GM18498 (cell line): ENCODE results near the gene RAB1B.
A peak's percentile ranks its signal among the peaks of the same experiment; 100 is the strongest.

Experiments
- ATAC-seq: cut with Tn5 transposase; IDR thresholded peaks from one replicate; pipeline ENCODE4 v1.9.1; 2021; ENCODE audit warnings: mild to moderate bottlenecking, moderate library complexity; ENCODE audit not compliant: unreplicated experiment

The RAB1B gene

DNA sequence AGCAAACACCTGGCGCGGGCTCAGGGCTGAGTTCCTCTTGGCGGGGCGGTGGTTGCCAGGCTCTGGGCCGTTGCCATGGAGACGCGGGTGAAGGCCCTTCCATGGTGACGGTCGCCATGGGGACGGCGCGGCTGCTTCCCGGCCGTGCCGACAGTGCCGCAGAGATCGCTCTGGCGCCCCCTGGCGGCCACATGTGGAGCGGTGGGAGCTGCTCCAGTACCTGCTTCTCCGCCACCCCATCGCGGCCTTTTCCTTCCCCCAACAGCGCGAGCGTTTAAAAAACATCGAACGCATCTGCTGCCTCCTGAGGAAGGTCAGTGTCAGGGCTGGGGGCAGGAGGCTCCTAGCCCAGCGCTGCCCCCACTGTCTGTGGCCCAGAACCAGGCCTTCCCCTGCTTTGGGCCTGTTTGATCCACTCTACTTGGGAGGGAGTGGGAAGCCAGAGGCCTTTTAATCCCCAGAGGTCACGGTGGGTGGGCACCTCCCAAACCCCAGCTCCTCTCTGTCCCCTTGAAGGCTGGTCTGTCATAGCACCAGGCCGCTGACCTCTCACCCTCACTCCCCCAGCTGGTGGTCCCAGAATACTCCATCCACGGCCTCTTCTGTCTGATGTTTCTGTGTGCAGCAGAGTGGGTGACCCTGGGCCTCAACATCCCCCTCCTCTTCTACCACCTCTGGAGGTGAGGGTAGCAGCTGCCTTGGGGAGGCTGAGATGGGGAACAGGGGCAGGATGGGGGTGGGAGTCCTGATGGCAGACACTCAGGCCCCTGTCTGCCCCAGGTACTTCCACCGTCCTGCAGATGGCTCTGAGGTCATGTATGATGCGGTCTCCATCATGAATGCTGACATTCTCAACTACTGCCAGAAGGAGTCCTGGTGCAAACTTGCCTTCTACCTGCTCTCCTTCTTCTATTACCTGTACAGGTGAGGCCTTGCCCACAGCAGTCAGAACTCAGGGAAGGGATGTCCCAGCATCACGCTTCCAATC, 14.3 kb downstream of the RAB1B start:
- ATAC-seq, result peak; percentile 75

- ATAC-seq, result no peak
Observed at GRCh38 chr11:66283461-66284105, 15.1 kb downstream of the RAB1B start.

DNA sequence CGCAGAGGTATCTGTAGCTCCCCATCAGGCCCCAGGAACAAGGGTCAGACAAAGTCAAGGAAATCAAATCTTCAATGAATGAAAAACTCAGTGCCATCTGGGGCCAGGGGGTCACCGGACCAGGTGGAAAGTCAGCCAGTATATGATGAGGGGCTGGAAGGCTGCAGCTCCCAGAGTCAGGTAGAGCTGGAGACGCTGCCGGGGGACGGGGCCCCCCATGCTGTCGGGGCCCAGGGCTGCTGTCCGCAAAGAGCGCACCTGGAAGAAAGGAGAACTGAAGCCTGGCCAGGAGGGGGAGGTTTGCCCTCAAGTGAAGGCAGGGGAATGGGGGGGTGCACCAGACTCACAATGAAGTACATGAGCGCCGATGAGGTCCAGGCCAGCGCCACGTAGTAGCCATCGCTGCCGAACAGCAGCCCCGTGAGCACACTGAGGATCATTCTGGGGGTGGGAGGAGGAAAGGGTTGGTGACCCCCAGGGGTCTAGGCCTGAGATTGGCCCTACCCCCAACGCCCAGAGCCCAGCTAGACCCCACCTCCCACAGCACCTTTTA, 16.2 kb downstream of the RAB1B start:
- no peak for ATAC-seq

DNA sequence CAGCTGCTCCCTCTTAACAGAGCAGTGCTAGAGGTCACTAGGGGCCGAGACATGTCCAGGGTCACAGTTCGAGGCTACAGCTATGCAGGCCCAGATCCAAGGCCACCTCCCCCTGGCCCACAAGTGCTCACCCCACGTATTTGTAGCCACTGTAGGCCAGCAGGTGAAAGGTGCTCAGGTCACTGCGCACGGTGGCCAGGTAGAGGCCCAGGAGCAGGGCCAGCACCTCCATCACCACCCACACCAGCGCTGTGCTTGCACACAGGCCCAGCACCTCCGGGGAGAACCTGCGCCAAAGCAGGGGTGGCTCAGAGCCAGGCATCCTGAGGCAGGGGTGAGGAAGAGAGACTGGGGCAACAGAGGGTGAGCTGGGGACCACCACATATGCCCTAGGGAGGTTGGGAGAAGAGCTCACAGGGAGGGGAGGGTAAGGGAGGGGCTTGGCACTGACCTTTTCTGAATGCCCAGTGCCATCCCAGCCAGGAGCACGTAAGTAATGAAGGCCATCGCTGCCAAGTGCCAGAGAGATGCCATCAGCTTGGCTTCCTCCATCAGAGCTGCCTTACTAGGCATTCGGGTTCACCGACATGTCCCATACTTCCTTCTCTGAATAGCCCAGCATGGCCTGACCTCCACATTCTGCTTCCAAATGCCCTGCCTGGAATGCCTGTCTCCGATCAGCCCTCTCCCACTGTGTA, 17.0 kb downstream of the RAB1B start:
- ATAC-seq, result no peak

GRCh38 chr11:66286699-66287098, 18.3 kb downstream of the RAB1B start:
- no peak for ATAC-seq

- no peak for ATAC-seq
Observed at GRCh38 chr11:66287211-66287888, 18.9 kb downstream of the RAB1B start.

GRCh38 chr11:66287889-66288670, 19.6 kb downstream of the RAB1B start:
- ATAC-seq, result no peak

GRCh38 chr11:66288671-66289547, 20.5 kb downstream of the RAB1B start, which contains the start of gene YIF1A:
Gene YIF1A (minus strand): TSS chr11:66289143. CDS start chr11:66288985, 158 bp downstream.
- peak; percentile 85 for ATAC-seq

DNA sequence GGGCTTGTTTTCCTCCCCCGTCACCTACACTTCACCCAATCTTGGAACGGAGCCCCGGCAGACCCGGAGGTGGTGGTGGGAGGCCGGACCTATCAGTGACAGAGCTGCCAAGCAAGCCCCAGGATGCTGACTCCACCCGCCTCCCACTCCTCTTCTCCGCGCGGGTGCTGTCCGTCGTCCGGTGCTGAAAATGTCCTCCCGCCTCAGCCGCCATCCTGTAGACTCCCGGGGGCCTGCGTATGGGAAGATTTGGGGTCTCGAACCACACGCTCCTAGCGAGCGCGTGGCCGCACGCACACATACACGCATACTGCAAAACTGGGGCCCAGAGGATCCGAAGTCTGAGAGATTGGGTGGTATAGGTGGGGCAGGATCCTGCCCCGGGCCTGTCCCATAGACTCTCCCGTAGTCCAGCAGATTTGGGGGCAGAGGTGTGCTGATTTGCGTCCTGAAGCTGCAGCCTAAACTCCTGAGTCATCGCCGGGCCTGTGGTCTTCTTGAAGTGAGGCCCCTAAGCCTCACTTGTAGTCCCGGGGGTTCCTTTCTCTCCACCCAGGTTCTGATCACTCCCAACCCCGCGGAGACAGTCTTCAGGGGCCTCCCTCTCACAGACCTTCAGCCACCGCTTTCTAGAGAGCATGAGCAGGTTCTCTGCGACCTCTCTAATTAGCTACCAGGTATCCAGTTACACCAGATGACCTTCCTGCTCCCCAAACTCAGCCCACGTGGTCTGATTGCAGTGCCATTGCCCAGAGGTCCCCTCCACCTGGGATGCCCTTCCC, 21.3 kb downstream of the RAB1B start:
- peak; percentile 45 for ATAC-seq

- ATAC-seq, result no peak
Observed at GRCh38 chr11:66290330-66290621, 21.8 kb downstream of the RAB1B start.

DNA sequence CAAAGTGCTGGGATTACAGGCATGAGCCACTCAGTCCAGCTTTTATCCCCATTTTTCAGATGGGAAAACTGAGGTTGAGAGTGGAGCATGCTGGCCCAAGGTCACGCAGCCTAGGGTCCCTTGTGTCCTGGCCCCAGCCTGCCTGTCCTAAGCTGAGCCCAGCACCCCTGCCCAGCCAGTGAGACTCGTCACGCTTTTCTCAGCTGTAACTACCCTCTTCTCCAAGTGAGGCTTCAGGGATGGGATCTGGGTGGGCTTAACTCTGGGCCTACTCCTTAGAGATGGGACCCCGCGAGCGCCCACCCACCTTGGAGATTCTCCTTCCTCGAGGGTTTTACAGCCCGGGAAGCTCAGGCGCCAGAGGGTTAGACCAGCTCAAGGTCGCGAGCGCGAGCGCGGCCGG, 22.9 kb downstream of the RAB1B start:
- no peak for ATAC-seq

- ATAC-seq, result no peak
Observed at GRCh38 chr11:66291706-66292542, 23.5 kb downstream of the RAB1B start, which contains the start of gene TMEM151A. Gene TMEM151A (plus strand): TSS chr11:66291894. CDS start chr11:66292014, 120 bp downstream.

DNA sequence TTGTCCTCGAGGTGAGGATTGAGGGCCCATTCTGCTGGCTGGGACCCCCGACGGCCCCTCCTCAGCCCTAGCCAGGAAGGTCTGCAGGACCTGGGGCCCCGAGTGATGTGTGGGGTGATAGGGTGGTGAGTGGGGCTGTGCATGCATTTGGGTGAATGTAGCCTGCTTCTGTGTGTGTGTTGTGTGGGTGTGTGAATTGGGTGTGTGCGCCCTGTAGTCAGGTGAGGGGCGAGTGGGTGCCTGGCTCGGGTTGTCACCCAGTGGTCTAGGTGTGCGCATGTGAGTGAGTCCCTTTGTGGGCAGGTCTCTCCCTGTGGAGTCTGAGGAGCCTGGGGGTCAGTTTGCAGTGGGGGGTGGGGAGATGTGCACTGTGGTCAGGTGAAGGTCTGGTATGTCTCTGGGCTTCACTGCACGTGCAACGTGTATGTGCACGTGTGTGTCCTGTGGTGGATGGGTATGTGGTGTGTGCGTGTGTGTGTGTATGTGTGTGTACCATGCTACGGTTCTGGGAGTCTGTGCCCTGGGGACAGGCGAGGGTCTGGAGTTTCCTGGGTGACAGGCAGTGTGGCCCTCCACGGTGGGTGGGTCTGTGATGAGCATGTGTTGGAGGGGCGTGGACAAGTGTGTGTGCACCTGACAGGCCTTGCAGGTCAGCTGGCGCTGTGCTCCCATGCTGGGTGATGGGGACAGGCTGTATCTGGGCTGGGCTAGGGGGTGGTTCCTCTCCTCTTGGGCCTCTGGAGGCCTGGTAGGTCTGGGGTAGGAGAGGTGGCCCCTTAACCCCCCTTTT, 24.3 kb downstream of the RAB1B start:
- ATAC-seq, result no peak

DNA sequence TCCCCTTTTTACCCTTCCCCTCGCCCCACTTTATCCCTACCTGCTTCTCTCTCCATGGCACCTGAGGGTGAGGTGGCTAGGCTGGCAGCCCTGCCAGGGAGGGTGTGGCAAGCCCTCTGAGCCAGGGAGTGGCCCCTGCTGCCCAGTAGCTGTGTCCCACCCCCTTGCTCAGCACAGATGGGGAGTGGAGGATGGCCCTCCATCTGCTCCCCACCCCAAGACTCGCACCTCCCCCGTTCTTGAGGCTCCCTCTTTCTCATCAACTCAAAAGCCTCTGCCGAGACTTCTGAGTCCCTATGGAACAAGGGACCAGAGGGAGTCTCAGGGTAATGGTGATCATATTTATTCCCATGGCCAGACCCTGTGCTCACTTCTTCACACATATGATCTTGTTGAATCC, 24.9 kb downstream of the RAB1B start:
- ATAC-seq, result no peak

- no peak for ATAC-seq
Observed at GRCh38 chr11:66293777-66294625, 25.6 kb downstream of the RAB1B start.
